Thoracic aorta (tissue), 2 donors: ENCODE measurements around the gene AFF1. TPM values are rescaled to one million over a fixed set of nuclear protein-coding genes. Genes with fewer than 3 reads are reported as not detected.

Source experiments
- ATAC-seq: fragments of 150-250 bp; one replicate; pipeline ENCODE4 v1.8.0; 2017; ENCODE audit warnings: low read depth; ENCODE audit not compliant: insufficient number of reproducible peaks, low FRiP score
- DNase-seq: peaks from one replicate; pipeline ENCODE4 v3.0.0-alpha.2; 2020; ENCODE audit warnings: low spot score
- H3K27ac ChIP-seq, 2 donors: fragments of 200-600 bp; sonication (generic); 1 replicate in 1 of 2; 2 replicates in 1 of 2; pipeline ENCODE4 v1.5.1; 2016; ENCODE audit warnings: mild to moderate bottlenecking in 2 of 2, moderate library complexity in 2 of 2
- H3K27me3 ChIP-seq: fragments of 200-600 bp; sonication (generic); replicated peaks from 2 replicates; pipeline ENCODE4 v1.6.0; 2016; ENCODE audit warnings: mild to moderate bottlenecking; ENCODE audit not compliant: insufficient read depth
- H3K36me3 ChIP-seq: fragments of 200-600 bp; sonication (generic); one replicate; pipeline ENCODE4 v1.5.1; 2016
- H3K4me1 ChIP-seq, 2 donors: fragments of 200-600 bp; sonication (generic); 1 replicate in 1 of 2; 2 replicates in 1 of 2; pipeline versions ENCODE4 v1.5.1 to v1.6.0; 2016; ENCODE audit warnings: low read depth in 2 of 2, mild to moderate bottlenecking in 1 of 2; ENCODE audit not compliant: control insufficient read depth in 1 of 2
- H3K4me3 ChIP-seq: fragments of 200-600 bp; sonication (generic); 2 replicates; pipeline ENCODE4 v1.5.1; 2016; ENCODE audit warnings: mild to moderate bottlenecking
- H3K9me3 ChIP-seq: fragments of 200-600 bp; sonication (generic); 2 replicates; pipeline ENCODE4 v1.5.1; 2016
- CTCF ChIP-seq: fragments of 200-600 bp; sonication (generic); IDR thresholded peaks from one replicate; pipeline ENCODE4 v1.5.1; 2019; ENCODE audit warnings: antibody characterized with exemption
- total RNA-seq, 2 donors: library from RNA; depleted of rRNA; stranded (reverse); fragments of >200 nt; gene quantifications; one replicate each; pipeline versions ENCODE4 v1.1.0 to v1.2.3, GENCODE V29; 2016

AFF1 gene
- total RNA-seq, 2 donors from 2014 or later: 51.9 to 93.2 TPM

GRCh38 chr4:87005690-87006425, 71.0 kb downstream of the AFF1 start:
- Histone ChIP-seq H3K27me3 (no peaks in the 10 kb centered on the region), H3K27ac (peak overlapping the region; percentile 91 to 94), H3K9me3 (no peaks in the 10 kb centered on the region), H3K4me1 (peaks cover 11 to 24% of the 10 kb centered on the region in 2 donors), H3K36me3 (no peaks in the 10 kb centered on the region), H3K4me3 (peak overlapping the region; percentile 85)
- TF ChIP-seq CTCF: no peak
- no peak for DNase-seq
- peak; percentile 6 for ATAC-seq

DNA sequence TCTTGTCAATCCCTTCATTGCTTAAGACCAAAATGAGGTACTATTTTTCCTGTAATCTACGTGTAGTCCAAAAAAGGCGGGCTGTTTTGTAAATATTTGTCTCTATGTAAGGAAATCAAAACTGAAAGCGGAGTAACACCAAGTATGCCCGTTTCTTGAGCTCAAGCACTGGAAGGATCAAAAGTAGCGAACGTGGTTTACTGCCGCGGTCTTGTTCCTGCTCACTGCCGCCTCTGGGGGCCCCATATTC, 71.5 kb downstream of the AFF1 start:
- Histone ChIP-seq H3K4me3 (peak overlapping the region; percentile 85), H3K27ac (peak overlapping the region; percentile 91 to 94), H3K27me3 (no peaks in the 10 kb centered on the region), H3K4me1 (peaks cover 11 to 29% of the 10 kb centered on the region in 2 donors), H3K36me3 (no peaks in the 10 kb centered on the region), H3K9me3 (no peaks in the 10 kb centered on the region)
- ATAC-seq: peak; percentile 56
- DNase-seq: no peak
- peak; percentile 56 for TF ChIP-seq CTCF

DNA sequence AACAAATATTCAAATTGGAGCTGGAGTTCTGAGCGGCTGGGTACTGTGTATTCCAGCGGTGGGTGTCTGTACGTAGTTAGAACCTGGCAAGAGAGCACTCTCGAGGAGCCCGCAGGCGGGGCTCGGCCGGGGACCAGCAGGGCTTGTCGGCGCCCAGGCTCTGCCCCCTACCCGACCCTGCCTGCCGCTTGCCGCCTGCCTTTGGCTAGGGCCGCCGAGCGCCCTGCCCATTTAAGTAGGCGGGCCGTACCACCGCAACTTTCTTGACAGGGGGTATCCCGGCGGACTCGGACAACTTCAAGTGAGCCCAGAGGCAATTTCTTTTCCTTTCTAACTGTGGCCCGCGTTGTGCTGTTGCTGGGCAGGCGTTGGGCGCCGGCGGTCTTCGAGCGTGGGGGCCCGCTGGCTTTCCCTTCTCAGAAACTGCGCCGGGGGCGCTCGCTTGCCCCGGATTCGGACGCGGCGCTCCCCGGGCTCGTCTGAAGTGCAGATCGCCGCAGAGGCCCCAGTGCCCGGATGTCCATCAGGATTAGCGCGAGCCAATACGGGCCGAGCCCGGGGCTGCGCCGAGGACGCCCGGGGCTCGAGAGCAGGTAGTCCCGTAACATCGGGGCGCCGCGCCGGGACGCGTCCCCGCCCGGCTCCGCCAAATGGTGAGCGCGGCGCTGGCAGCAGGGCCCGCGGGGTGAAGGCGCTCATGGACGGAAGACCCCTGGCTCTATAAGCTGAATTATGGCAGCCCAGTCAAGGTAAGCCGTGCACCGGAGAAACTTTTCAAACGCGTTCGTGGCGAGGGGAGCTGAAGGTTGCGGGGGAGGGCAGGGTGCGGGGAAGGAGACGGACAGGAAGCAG, 72.1 kb downstream of the AFF1 start:
- ATAC-seq (peak; percentile 90), DNase-seq (peak; percentile 51)
- H3K36me3 ChIP-seq: no peaks in the 10 kb centered on the region
- H3K27me3 ChIP-seq: no peaks in the 10 kb centered on the region
- peak overlapping the region; percentile 85 for H3K4me3 ChIP-seq
- no peaks in the 10 kb centered on the region for H3K9me3 ChIP-seq
- peak overlapping the region; percentile 91 to 94 for H3K27ac ChIP-seq
- peak; percentile 12 for TF ChIP-seq CTCF
- peaks cover 14 to 34% of the 10 kb centered on the region in 2 donors for H3K4me1 ChIP-seq

- no peak for TF ChIP-seq CTCF
- Histone ChIP-seq H3K4me1 (peaks cover 15 to 43% of the 10 kb centered on the region in 2 donors), H3K27ac (peak overlapping the region; percentile 91 to 94), H3K27me3 (no peaks in the 10 kb centered on the region), H3K4me3 (peak overlapping the region; percentile 85), H3K9me3 (no peaks in the 10 kb centered on the region), H3K36me3 (no peaks in the 10 kb centered on the region)
- no peak for ATAC-seq
- DNase-seq: no peak
Measured at GRCh38 chr4:87007528-87008446, 73.0 kb downstream of the AFF1 start.
